ENCODE measurements around the gene GLYATL1B.
"Not testable (repeated sequence)": the region's sequence is repeated elsewhere in the genome, so short reads cannot be mapped to it uniquely, and the experiment has no call there.

Gene GLYATL1B

GRCh38 chr11:59097113-59097708 lies 11.1 kb downstream of the GLYATL1B start:
- DNase-seq = peak; percentile 67

GRCh38 chr11:59097938-59098337 lies 11.8 kb downstream of the GLYATL1B start:
- DNase-seq = not testable (repeated sequence)

GRCh38 chr11:59102259-59102765 lies 16.2 kb downstream of the GLYATL1B start:
- peak; percentile 69 for DNase-seq

- peak; percentile 89 for DNase-seq
Observed at GRCh38 chr11:59106363-59107336, 20.5 kb downstream of the GLYATL1B start, which contains the start of gene FAM111B. TSS of gene FAM111B (plus strand) at chr11:59107237. CDS start at chr11:59109626, 2,389 bp downstream.

- not testable (repeated sequence) for DNase-seq
Observed at GRCh38 chr11:59107721-59108120, 21.6 kb downstream of the GLYATL1B start.

- DNase-seq = no peak
Observed at GRCh38 chr11:59112494-59112893, 26.4 kb downstream of the GLYATL1B start.

- no peak for DNase-seq
Observed at GRCh38 chr11:59114344-59114743, 28.2 kb downstream of the GLYATL1B start.

- DNase-seq = no peak
Observed at GRCh38 chr11:59115553-59115952, 29.4 kb downstream of the GLYATL1B start.

- DNase-seq = no peak
Observed at GRCh38 chr11:59117774-59118173, 31.7 kb downstream of the GLYATL1B start.

- no peak for DNase-seq
Observed at GRCh38 chr11:59119826-59120225, 33.7 kb downstream of the GLYATL1B start.

- peak; percentile 69 for DNase-seq
Observed at GRCh38 chr11:59135648-59136461, 49.7 kb downstream of the GLYATL1B start.

GRCh38 chr11:59136551-59136950 lies 50.4 kb downstream of the GLYATL1B start:
- DNase-seq = not testable (repeated sequence)

GRCh38 chr11:59137190-59137589 lies 51.1 kb downstream of the GLYATL1B start:
- DNase-seq = no peak

GRCh38 chr11:59138643-59139042 lies 52.5 kb downstream of the GLYATL1B start:
- DNase-seq = no peak

GRCh38 chr11:59141191-59141590 lies 55.1 kb downstream of the GLYATL1B start:
- DNase-seq = no peak

- no peak for DNase-seq
Observed at GRCh38 chr11:59141673-59142460, 55.8 kb downstream of the GLYATL1B start.

- peak; percentile 93 for DNase-seq
Observed at GRCh38 chr11:59142530-59143507, 56.7 kb downstream of the GLYATL1B start, which contains the start of gene FAM111A. TSS of gene FAM111A (plus strand) at chr11:59142856. CDS start at chr11:59148873, 6,017 bp downstream.

GRCh38 chr11:59144096-59144495 lies 58.0 kb downstream of the GLYATL1B start:
- DNase-seq = no peak

Measured in inflammatory macrophage treated with lipopolysaccharide for 4 hours (primary cell).